Progenitor cell of endocrine pancreas (in vitro differentiated cells): Measurements from ENCODE around the gene MPHOSPH9. TPM values are rescaled to one million over a fixed set of nuclear protein-coding genes. Genes with fewer than 3 reads are reported as not detected.

ENCODE experiments used
- DNase-seq: peaks from one replicate; pipeline ENCODE4 v3.0.0; 2021; ENCODE audit warnings: low spot score; ENCODE audit not compliant: unreplicated experiment
- H3K27ac Mint-ChIP-seq: 2 replicates; pipeline ENCODE4 v1.8.0; 2021; ENCODE audit warnings: mild to moderate bottlenecking, moderate library complexity, mixed read lengths
- H3K27me3 Mint-ChIP-seq: 2 replicates; pipeline ENCODE4 v1.8.0; 2021; ENCODE audit warnings: mixed read lengths
- H3K36me3 Mint-ChIP-seq: 2 replicates; pipeline ENCODE4 v1.8.0; 2022; ENCODE audit warnings: mixed read lengths; ENCODE audit not compliant: insufficient read depth
- H3K4me1 Mint-ChIP-seq: 2 replicates; pipeline ENCODE4 v1.8.0; 2021; ENCODE audit warnings: low read depth, mixed read lengths
- H3K4me3 Mint-ChIP-seq: 2 replicates; pipeline ENCODE4 v1.8.0; 2021; ENCODE audit warnings: low read depth, mild to moderate bottlenecking, moderate library complexity, mixed read lengths
- H3K9me3 Mint-ChIP-seq: 2 replicates; pipeline ENCODE4 v1.8.0; 2021; ENCODE audit warnings: low read depth, mixed read lengths
- CTCF ChIP-seq: fragments of 200-600 bp; sonication (generic); IDR thresholded peaks from one replicate; pipeline ENCODE4 v1.5.0; 2021; ENCODE audit warnings: antibody characterized with exemption, mild to moderate bottlenecking; ENCODE audit not compliant: unreplicated experiment
- total RNA-seq: library from RNA; stranded (reverse); gene quantifications from 2 replicates; pipeline ENCODE4 v1.2.1, GENCODE V29; 2021

MPHOSPH9 gene
- total RNA-seq, 1 donor from 2014 or later, result 39.3 TPM

DNA sequence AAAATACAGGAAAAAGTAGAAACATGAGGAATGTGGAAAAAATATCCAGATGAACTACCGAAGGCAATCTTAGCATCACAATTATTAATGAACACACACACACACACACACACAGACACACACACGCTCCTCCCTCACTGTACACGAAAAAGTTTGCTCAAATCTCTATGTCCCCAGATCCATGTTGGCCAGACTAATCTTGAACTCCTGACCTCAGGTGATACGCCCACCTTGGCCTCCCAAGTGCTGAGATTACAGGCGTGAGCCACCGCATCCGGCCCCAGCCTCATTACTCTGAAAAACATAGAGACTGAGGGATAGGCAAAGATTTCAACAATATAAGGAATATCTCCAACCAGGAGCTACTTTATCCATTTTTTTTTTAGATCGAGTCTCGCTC lies 99.2 kb downstream of the MPHOSPH9 start:
- Mint-ChIP-seq H3K4me3 (no peak overlapping the region), H3K9me3 (no peaks in the 10 kb centered on the region), H3K27ac (no peak overlapping the region)

DNA sequence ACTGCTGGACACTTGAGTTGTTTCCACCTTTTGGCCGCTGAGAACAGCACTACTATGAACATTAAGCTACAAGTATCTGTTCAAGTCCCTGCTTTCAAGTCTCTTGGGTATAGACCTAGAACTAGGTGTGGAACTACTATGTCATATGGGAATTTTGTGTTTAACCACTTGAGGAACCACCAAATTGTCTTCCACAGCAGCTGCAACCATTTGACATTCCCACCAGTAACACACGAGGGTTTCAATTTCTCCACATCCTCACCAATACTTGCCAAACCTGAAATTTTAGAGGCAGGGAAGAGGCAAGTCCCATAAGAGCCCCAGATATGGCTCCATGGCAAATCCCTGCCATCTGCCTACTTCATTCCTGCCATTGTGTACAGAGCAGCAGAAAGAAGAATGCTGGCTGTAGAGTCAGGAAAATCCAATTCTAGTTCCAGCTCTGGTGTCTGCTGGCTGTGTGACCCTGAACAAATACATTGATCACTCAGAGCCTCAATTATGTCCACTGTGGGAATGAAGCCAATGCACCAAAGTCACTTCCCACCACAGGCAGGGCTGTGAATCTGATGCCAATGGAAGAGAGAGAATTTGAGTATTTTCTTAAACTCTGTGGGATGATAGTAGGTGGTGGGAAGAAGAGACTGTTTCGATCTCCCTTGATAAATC lies 99.9 kb downstream of the MPHOSPH9 start:
- TF ChIP-seq CTCF, result no peak
- Mint-ChIP-seq H3K9me3 (no peaks in the 10 kb centered on the region), H3K27ac (no peak overlapping the region), H3K36me3 (no peaks in the 10 kb centered on the region), H3K4me3 (no peak overlapping the region), H3K27me3 (no peaks in the 10 kb centered on the region), H3K4me1 (no peaks in the 10 kb centered on the region)
- no peak for DNase-seq

More for the DNA sequence above, 99.2 kb downstream of the MPHOSPH9 start:
- H3K4me1 Mint-ChIP-seq, result no peaks in the 10 kb centered on the region
- no peak for TF ChIP-seq CTCF
- H3K36me3 Mint-ChIP-seq, result no peaks in the 10 kb centered on the region
- no peak for DNase-seq
- no peaks in the 10 kb centered on the region for H3K27me3 Mint-ChIP-seq

DNA sequence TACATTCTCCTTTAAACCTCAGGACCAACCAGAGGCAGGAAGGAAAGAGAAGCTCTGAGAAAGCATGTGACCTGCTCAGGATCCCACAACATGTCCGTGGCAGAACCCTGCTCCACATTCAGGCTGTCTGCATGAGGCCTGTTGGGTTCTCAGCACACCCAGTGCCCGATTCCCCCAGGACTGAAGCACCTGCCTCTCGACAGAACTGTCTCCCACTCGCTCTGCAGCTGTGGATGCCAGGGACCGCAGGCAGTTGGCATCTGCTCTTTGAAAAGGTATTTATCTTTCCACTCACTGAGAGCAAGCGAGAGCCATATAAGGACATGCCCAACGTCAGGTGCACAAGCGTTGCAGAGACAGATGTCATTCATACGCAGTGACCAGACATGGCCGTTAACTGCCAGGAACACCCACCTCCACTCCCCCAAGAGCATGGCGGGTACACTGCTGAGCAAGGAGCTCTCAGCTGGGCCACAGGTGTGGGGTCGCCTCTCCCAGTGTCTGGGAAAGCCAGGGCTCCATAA lies 101.0 kb downstream of the MPHOSPH9 start:
- Mint-ChIP-seq H3K4me1 (no peaks in the 10 kb centered on the region), H3K27ac (no peak overlapping the region), H3K36me3 (no peaks in the 10 kb centered on the region), H3K9me3 (no peaks in the 10 kb centered on the region), H3K27me3 (no peaks in the 10 kb centered on the region), H3K4me3 (no peak overlapping the region)
- no peak for DNase-seq
- TF ChIP-seq CTCF, result no peak

DNA sequence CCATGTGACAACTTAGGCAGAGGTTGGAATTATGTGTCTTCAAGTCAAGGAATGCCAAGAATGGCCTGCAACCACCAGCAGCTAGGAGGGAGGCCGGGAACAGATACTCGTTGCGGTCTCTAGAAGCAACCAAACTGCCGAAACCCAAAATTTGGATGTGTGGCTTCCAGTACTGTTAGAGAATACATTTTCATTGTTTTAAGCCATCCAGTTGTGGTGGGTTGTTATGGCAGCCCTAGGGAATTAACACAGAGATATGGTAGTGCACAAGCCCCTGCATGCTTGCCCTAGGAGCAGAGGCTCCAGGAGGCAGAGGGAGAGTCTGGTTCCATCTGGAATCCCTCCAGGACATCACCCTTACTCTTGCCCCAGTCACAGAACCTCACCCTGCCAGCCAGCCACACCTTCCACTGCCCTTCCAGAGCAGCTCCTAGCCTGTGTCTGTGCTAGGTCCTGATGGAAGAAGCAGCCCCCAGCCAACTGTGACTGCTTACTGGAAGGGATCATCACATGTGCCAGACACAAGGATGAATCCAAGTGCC lies 101.6 kb downstream of the MPHOSPH9 start:
- Mint-ChIP-seq H3K4me3 (no peak overlapping the region), H3K36me3 (no peaks in the 10 kb centered on the region), H3K9me3 (no peaks in the 10 kb centered on the region), H3K27ac (no peak overlapping the region), H3K27me3 (no peaks in the 10 kb centered on the region), H3K4me1 (peaks cover 1% of the 10 kb centered on the region)
- no peak for TF ChIP-seq CTCF
- DNase-seq, result no peak

GRCh38 chr12:123129621-123130020 lies 103.3 kb downstream of the MPHOSPH9 start:
- no peak overlapping the region for H3K4me3 Mint-ChIP-seq
- no peaks in the 10 kb centered on the region for H3K36me3 Mint-ChIP-seq
- DNase-seq, result no peak
- H3K9me3 Mint-ChIP-seq, result no peaks in the 10 kb centered on the region
- H3K4me1 Mint-ChIP-seq, result peaks cover 1% of the 10 kb centered on the region
- H3K27me3 Mint-ChIP-seq, result no peaks in the 10 kb centered on the region
- TF ChIP-seq CTCF, result no peak
- no peak overlapping the region for H3K27ac Mint-ChIP-seq
